SK-N-SH (cell line): ENCODE measurements around the gene RIMKLA.

Experiments used
- CTCF ChIP-seq: fragments of 200-600 bp; sonication (generic); IDR thresholded peaks from 2 replicates; pipeline ENCODE4 v1.6.1; 2017; ENCODE audit warnings: antibody characterized with exemption, mild to moderate bottlenecking, moderate library complexity
- FOSL2 ChIP-seq: IDR thresholded peaks from 2 replicates; pipeline ENCODE4 v1.4.0; 2012; ENCODE audit warnings: low read depth, mild to moderate bottlenecking, moderate library complexity, borderline replicate concordance
- FOXM1 ChIP-seq: IDR thresholded peaks from 2 replicates; pipeline ENCODE4 v1.4.0; 2012; ENCODE audit warnings: low read depth, mild to moderate bottlenecking
- JUND ChIP-seq: IDR thresholded peaks from 2 replicates; pipeline ENCODE4 v1.4.0; 2012
- MAX ChIP-seq: IDR thresholded peaks from 2 replicates; pipeline ENCODE4 v1.4.0; 2012; ENCODE audit warnings: low read depth
- NFIC ChIP-seq: IDR thresholded peaks from 2 replicates; pipeline ENCODE4 v1.4.0; 2012; ENCODE audit warnings: borderline replicate concordance
- RFX5 ChIP-seq: IDR thresholded peaks from 2 replicates; pipeline ENCODE4 v1.6.1; 2012; ENCODE audit warnings: mild to moderate bottlenecking, improper control_type of control experiment, low read length
- SMC3 ChIP-seq: IDR thresholded peaks from 2 replicates; pipeline ENCODE4 v1.6.1; 2012; ENCODE audit warnings: low read depth, low read length, improper control_type of control experiment
- TAF1 ChIP-seq: IDR thresholded peaks from 2 replicates; pipeline ENCODE4 v1.6.1; 2012; ENCODE audit warnings: low read depth, mild to moderate bottlenecking, low read length, moderate library complexity, borderline replicate concordance
- TCF12 ChIP-seq: IDR thresholded peaks from 2 replicates; pipeline ENCODE4 v1.4.0; 2012
- TEAD4 ChIP-seq: IDR thresholded peaks from 2 replicates; pipeline ENCODE4 v1.4.0; 2012; ENCODE audit warnings: mild to moderate bottlenecking, borderline replicate concordance; ENCODE audit not compliant: insufficient read depth
- USF2 ChIP-seq: fragments of 150-350 bp; IDR thresholded peaks from 2 replicates; pipeline ENCODE4 v1.6.1; 2017; ENCODE audit warnings: antibody characterized with exemption, low read length, low read depth, borderline replicate concordance
- YY1 ChIP-seq: IDR thresholded peaks from 2 replicates; pipeline ENCODE4 v1.4.0; 2012; ENCODE audit warnings: low read depth, mild to moderate bottlenecking

- no peak for TF ChIP-seq JUND
- TF ChIP-seq CTCF = no peak
- no peak for TF ChIP-seq FOSL2
- TF ChIP-seq MAX = no peak
- TF ChIP-seq YY1 = no peak
- TF ChIP-seq NFIC = no peak
- TF ChIP-seq USF2 = no peak
- no peak for TF ChIP-seq TEAD4
- TF ChIP-seq FOXM1 = no peak
- no peak for TF ChIP-seq SMC3
- no peak for TF ChIP-seq TCF12
- TF ChIP-seq RFX5 = no peak
- TF ChIP-seq TAF1 = no peak
Measured at GRCh38 chr1:42386051-42386450, 5.5 kb downstream of the RIMKLA start.
